GM23248 (cell line): Measurements from ENCODE around the gene ICE2. TPM values are rescaled to one million over a fixed set of nuclear protein-coding genes. Genes with fewer than 3 reads are reported as not detected.

Source experiments
- DNase-seq: peaks from one replicate; pipeline ENCODE4 v3.0.0-alpha.2; 2015
- H2AFZ ChIP-seq: fragments of 200-600 bp; sonication (generic); 2 replicates; pipeline ENCODE4 v1.6.1; 2016; ENCODE audit warnings: antibody characterized with exemption
- H3F3A ChIP-seq: fragments of 200-600 bp; sonication (generic); 2 replicates; pipeline ENCODE4 v1.6.1; 2016; ENCODE audit warnings: mild to moderate bottlenecking, antibody characterized with exemption, mixed run types; ENCODE audit not compliant: insufficient read depth
- H3K27ac ChIP-seq: fragments of 200-600 bp; sonication (generic); 2 replicates; pipeline ENCODE4 v1.5.1; 2016; ENCODE audit warnings: mild to moderate bottlenecking
- H3K27me3 ChIP-seq: fragments of 200-600 bp; sonication (generic); replicated peaks from 2 replicates; pipeline ENCODE4 v1.6.1; 2016; ENCODE audit warnings: mild to moderate bottlenecking; ENCODE audit not compliant: insufficient read depth
- H3K36me3 ChIP-seq: fragments of 200-600 bp; sonication (generic); 2 replicates; pipeline ENCODE4 v1.6.1; 2016; ENCODE audit warnings: low read depth, mild to moderate bottlenecking
- H3K4me1 ChIP-seq: fragments of 200-600 bp; sonication (generic); 2 replicates; pipeline ENCODE4 v1.6.1; 2016; ENCODE audit warnings: mild to moderate bottlenecking; ENCODE audit not compliant: insufficient read depth
- H3K4me2 ChIP-seq: fragments of 200-600 bp; sonication (generic); one replicate; pipeline ENCODE4 v1.6.1; 2016; ENCODE audit warnings: mild to moderate bottlenecking; ENCODE audit not compliant: unreplicated experiment
- H3K4me3 ChIP-seq: fragments of 200-600 bp; sonication (generic); 2 replicates; pipeline ENCODE4 v1.5.1; 2016; ENCODE audit warnings: mild to moderate bottlenecking
- H3K79me2 ChIP-seq: fragments of 200-600 bp; sonication (generic); 2 replicates; pipeline ENCODE4 v1.6.1; 2016; ENCODE audit warnings: mild to moderate bottlenecking; ENCODE audit not compliant: insufficient read depth
- H3K9ac ChIP-seq: fragments of 200-600 bp; sonication (generic); 2 replicates; pipeline ENCODE4 v1.6.1; 2016; ENCODE audit warnings: mild to moderate bottlenecking
- H3K9me2 ChIP-seq: fragments of 200-600 bp; sonication (generic); 2 replicates; pipeline ENCODE4 v1.6.1; 2016; ENCODE audit warnings: mixed run types, mild to moderate bottlenecking, moderate library complexity; ENCODE audit not compliant: insufficient read depth
- H3K9me3 ChIP-seq: fragments of 200-600 bp; sonication (generic); one replicate; pipeline ENCODE4 v1.6.1; 2017; ENCODE audit warnings: low read depth
- H4K20me1 ChIP-seq: fragments of 200-600 bp; sonication (generic); 2 replicates; pipeline ENCODE4 v1.6.0; 2016; ENCODE audit not compliant: insufficient read depth
- EZH2 ChIP-seq: fragments of 200-600 bp; sonication (generic); IDR thresholded peaks from 2 replicates; pipeline ENCODE4 v1.6.1; 2018; ENCODE audit warnings: antibody characterized with exemption, mild to moderate bottlenecking; ENCODE audit not compliant: insufficient read depth, poor library complexity, severe bottlenecking
- EZH2phosphoT487 ChIP-seq: fragments of 200-600 bp; sonication (generic); IDR thresholded peaks from 2 replicates; pipeline ENCODE4 v1.6.1; 2018; ENCODE audit warnings: antibody characterized with exemption, moderate library complexity, mild to moderate bottlenecking, low read depth; ENCODE audit not compliant: insufficient read depth
- WGBS, 2 experiments: methylation state at CpG; one replicate each; pipeline ENCODE4 v1.1.6; 2015 to 2017; ENCODE audit warnings: low lambda C conversion rate in 2 of 2, low coverage in 1 of 2; ENCODE audit errors: missing lambda C conversion rate in 2 of 2; 5-methylcytosine and 5-hydroxymethylcytosine counted together
- in situ Hi-C: fragments of 300-500 bp; cut with MboI; formaldehyde crosslinking; loops from 2 replicates; pipeline ENCODE4 v1.15.0; 2020
- polyA plus RNA-seq: library from polyadenylated mRNA; unstranded; fragments of >200 nt; fragmentation: Nextera tagmentation; extraction: Ambion mirVana; gene quantifications from 2 replicates; pipeline ENCODE4 v1.2.1, GENCODE V29; 2016
- total RNA-seq: library from RNA; depleted of rRNA; stranded (reverse); fragments of >200 nt; shearing (Covaris generic); gene quantifications from 2 replicates; pipeline ENCODE4 v1.2.3, GENCODE V29; 2014

Gene ICE2
- total and polyA plus RNA-seq, 2 experiments from 2014 or later = 21.6 to 25.5 TPM

- no peaks in the 10 kb centered on the region for H4K20me1 ChIP-seq
- WGBS, 2 experiments = 68 to 71% methylated on average over 6 of the region's 6 CpGs
- DNase-seq = peak; percentile 73
- H3K36me3 ChIP-seq = peaks cover 4% of the 10 kb centered on the region; the same call in 1 of the 2 replicates
- no peak overlapping the region for H3K4me2 ChIP-seq
- H3K4me3 ChIP-seq = no peak overlapping the region
- in situ Hi-C loops = loop anchor here (10.0 kb wide), 1 partner anchor 90 kb away; no protein-coding TSS in a partner anchor
- H3K9ac ChIP-seq = no peak overlapping the region
- no peaks in the 10 kb centered on the region for H3K27me3 ChIP-seq
- no peak overlapping the region for H3K27ac ChIP-seq
- H2AFZ ChIP-seq = no peak overlapping the region
- TF ChIP-seq EZH2phosphoT487 = no peak
- no peak for TF ChIP-seq EZH2
- no peaks in the 10 kb centered on the region for H3K9me2 ChIP-seq
- H3K9me3 ChIP-seq = no peaks in the 10 kb centered on the region
- peaks cover 32% of the 10 kb centered on the region for H3K4me1 ChIP-seq
- H3K79me2 ChIP-seq = peaks cover 52% of the 10 kb centered on the region
- H3F3A ChIP-seq = peaks cover 34% of the 10 kb centered on the region
Measured at GRCh38 chr15:60444289-60444912, 34.5 kb downstream of the ICE2 start.

- peaks cover 52% of the 10 kb centered on the region for H3K79me2 ChIP-seq
- peak; percentile 78 for DNase-seq
- H3K27ac ChIP-seq = peak overlapping the region; percentile 21
- H3K36me3 ChIP-seq = 0 out of 2 replicates have a peak, but pooled peaks cover 7% of the 10 kb centered on the region
- H3K27me3 ChIP-seq = no peaks in the 10 kb centered on the region
- in situ Hi-C loops = loop anchor here (10.0 kb wide), 1 partner anchor 88 kb away; no protein-coding TSS in a partner anchor
- H4K20me1 ChIP-seq = no peaks in the 10 kb centered on the region
- peak overlapping the region; percentile 23 for H3K4me2 ChIP-seq
- no peak overlapping the region for H2AFZ ChIP-seq
- H3K4me3 ChIP-seq = no peak overlapping the region
- H3K9me3 ChIP-seq = no peaks in the 10 kb centered on the region
- peaks cover 34% of the 10 kb centered on the region for H3F3A ChIP-seq
- TF ChIP-seq EZH2phosphoT487 (no peak), EZH2 (no peak)
- H3K9me2 ChIP-seq = no peaks in the 10 kb centered on the region
- peaks cover 32% of the 10 kb centered on the region for H3K4me1 ChIP-seq
- WGBS, 2 experiments = 1 to 2% methylated on average over 3 of the region's 3 CpGs
- H3K9ac ChIP-seq = peak overlapping the region; percentile 7; the same call in 1 of the 2 replicates
Measured at GRCh38 chr15:60442763-60443162, 36.2 kb downstream of the ICE2 start.

GRCh38 chr15:60442031-60442650 lies 36.8 kb downstream of the ICE2 start:
- no peaks in the 10 kb centered on the region for H3K27me3 ChIP-seq
- no peak for TF ChIP-seq EZH2
- no peak for TF ChIP-seq EZH2phosphoT487
- 62 to 72% methylated on average over 2 of the region's 2 CpGs for WGBS, 2 experiments
- no peak for DNase-seq
- H3K4me3 ChIP-seq = no peak overlapping the region
- no peak overlapping the region for H2AFZ ChIP-seq
- H3F3A ChIP-seq = peaks cover 34% of the 10 kb centered on the region
- no peaks in the 10 kb centered on the region for H3K9me3 ChIP-seq
- in situ Hi-C loops = loop anchor here (10.0 kb wide), 1 partner anchor 87 kb away; no protein-coding TSS in a partner anchor
- H3K9ac ChIP-seq = 0 out of 2 replicates have a peak overlapping the region, but pooled peaks have one; percentile 7
- peak overlapping the region; percentile 23 for H3K4me2 ChIP-seq
- peaks cover 32% of the 10 kb centered on the region for H3K4me1 ChIP-seq
- H3K79me2 ChIP-seq = peaks cover 52% of the 10 kb centered on the region
- 0 out of 2 replicates have a peak, but pooled peaks cover 7% of the 10 kb centered on the region for H3K36me3 ChIP-seq
- H3K9me2 ChIP-seq = no peaks in the 10 kb centered on the region
- no peaks in the 10 kb centered on the region for H4K20me1 ChIP-seq
- H3K27ac ChIP-seq = peak overlapping the region; percentile 21; the same call in 1 of the 2 replicates

GRCh38 chr15:60441331-60441730 lies 37.6 kb downstream of the ICE2 start:
- Histone ChIP-seq H3K9ac (0 out of 2 replicates have a peak overlapping the region, but pooled peaks have one; percentile 0), H3K27me3 (no peaks in the 10 kb centered on the region), H4K20me1 (no peaks in the 10 kb centered on the region), H2AFZ (no peak overlapping the region), H3K27ac (no peak overlapping the region), H3K9me3 (no peaks in the 10 kb centered on the region), H3K4me2 (no peak overlapping the region), H3K79me2 (peaks cover 52% of the 10 kb centered on the region), H3K36me3 (0 out of 2 replicates have a peak, but pooled peaks cover 7% of the 10 kb centered on the region), H3K9me2 (no peaks in the 10 kb centered on the region), H3F3A (peaks cover 34% of the 10 kb centered on the region), H3K4me3 (no peak overlapping the region), H3K4me1 (peaks cover 32% of the 10 kb centered on the region)
- TF ChIP-seq EZH2phosphoT487 (no peak), EZH2 (no peak)
- DNase-seq = no peak
- WGBS, 2 experiments = 7 to 10% methylated on average over 1 of the region's 1 CpG
- in situ Hi-C loops = loop anchor here (10.0 kb wide), 1 partner anchor 87 kb away; no protein-coding TSS in a partner anchor
